GM12875 (cell line): ENCODE data around the gene TMEM140.

ENCODE experiments used
- H3K4me3 ChIP-seq: one replicate; pipeline ENCODE4 v1.5.1; 2011; ENCODE audit warnings: low read depth, low read length, control low read depth
- TF ChIP-seq, protein P1 (sequence below): IDR thresholded peaks from 2 replicates; pipeline ENCODE4 v1.5.1; 2011; ENCODE audit warnings: low read depth, mild to moderate bottlenecking, control low read depth, inconsistent platforms, low read length, moderate library complexity, borderline replicate concordance; ENCODE audit not compliant: insufficient read depth

The TMEM140 gene

DNA sequence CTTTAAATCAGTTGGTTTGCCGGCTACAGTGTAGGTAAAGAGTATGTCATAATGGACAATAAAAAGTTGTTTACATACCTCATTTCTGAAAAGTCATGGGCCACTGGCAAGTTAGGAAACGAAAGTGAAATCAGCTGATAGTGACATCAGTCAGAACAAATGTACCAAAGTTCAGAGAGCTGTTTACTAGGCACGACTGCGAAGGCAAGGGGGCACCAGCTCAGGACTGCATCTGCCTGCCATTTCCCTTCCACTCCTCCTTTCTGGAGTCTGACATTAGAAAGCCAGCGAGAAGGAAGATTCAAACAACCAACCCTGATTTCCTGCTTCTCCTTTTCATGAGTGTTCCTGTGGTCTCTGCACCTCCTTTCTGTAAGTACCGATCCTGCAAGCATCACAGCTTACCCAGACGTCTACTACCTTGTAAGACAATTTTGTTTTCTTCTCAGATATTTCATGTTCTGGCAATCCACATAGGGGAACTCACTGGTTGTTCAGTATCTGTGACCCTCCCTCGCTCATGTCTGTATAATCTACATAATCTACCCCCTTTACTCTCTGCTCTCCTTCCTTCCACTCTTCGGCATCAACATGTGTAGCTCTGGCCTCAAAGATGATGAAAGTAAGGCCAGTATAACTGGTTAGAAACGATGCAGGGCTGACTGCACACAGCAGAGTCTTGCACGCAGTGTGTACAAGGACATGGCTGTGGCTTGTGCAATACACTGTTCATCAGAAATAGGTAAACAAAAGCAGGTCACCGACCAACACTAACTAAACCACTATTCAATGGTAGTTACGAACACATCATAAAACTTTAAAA, at the start of gene TMEM140:
TMEM140 (plus strand) TSS at position 174 of the 823 bp plus-strand sequence. CDS start 16,370 bp downstream, outside the sequence.
- TF ChIP-seq, protein P1, sequence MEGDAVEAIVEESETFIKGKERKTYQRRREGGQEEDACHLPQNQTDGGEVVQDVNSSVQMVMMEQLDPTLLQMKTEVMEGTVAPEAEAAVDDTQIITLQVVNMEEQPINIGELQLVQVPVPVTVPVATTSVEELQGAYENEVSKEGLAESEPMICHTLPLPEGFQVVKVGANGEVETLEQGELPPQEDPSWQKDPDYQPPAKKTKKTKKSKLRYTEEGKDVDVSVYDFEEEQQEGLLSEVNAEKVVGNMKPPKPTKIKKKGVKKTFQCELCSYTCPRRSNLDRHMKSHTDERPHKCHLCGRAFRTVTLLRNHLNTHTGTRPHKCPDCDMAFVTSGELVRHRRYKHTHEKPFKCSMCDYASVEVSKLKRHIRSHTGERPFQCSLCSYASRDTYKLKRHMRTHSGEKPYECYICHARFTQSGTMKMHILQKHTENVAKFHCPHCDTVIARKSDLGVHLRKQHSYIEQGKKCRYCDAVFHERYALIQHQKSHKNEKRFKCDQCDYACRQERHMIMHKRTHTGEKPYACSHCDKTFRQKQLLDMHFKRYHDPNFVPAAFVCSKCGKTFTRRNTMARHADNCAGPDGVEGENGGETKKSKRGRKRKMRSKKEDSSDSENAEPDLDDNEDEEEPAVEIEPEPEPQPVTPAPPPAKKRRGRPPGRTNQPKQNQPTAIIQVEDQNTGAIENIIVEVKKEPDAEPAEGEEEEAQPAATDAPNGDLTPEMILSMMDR: no peak

DNA sequence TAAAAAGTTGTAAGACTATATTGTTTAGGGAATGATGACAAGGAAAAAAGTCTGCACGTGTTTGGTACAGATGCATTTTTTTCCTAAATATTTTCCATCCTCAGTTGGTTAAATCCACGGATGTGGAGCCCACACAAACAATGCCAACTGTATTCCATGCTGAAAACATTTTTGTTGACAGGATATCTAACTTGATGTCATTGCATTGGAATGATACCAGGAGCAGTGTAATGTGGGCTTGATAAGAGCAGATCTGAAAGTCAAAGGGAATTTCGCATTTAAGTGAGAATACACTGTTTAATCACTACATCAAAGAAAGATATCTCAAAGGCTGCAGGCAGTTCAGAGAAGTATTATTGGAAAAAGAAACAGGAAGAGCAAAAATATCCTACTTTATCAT, 49.5 kb upstream of the TMEM140 start:
- H3K4me3 ChIP-seq: no peak overlapping the region
- TF ChIP-seq, protein P1: no peak

More for the DNA sequence above, at the start of gene TMEM140:
- peak within 1 kb of the TSS; percentile 50 for H3K4me3 ChIP-seq

DNA sequence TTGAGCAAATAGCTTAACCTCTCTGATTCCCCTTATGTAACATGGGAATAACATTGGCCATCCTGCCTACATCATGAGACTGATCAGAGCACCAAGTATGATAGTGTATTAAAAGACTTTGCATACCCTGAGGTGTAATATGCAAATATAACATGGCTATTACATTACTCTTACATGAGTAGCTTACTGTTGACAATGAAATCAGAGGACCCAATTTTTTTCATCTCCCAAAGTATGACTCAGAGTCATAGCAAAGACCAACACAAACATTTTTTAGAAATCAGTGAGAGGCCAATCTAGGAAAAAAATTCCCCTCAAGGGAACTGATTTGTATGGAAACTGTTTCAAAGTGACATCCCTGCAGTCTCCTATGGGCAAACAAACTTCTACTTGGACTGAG, 47.0 kb upstream of the TMEM140 start:
- TF ChIP-seq, protein P1: no peak
- H3K4me3 ChIP-seq: no peak overlapping the region

DNA sequence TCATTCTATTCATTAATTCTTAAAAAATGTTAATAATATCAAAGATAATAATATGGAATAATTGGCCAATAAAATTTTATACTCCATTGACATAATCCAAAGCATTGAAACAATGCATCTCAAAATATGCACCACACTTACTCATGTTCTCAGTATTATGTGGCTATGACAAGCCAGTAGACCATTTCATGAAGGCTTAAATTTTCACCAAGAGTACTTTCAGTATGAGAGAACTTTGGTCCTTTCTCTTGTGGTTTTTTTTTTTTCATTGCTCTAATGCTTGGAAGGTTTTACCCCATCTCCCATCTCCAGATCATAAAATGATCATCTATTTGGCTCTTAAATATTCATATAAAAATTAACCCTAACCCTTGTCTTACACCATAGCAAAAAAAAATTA, 45.5 kb upstream of the TMEM140 start:
- no peak overlapping the region for H3K4me3 ChIP-seq
- TF ChIP-seq, protein P1: no peak

DNA sequence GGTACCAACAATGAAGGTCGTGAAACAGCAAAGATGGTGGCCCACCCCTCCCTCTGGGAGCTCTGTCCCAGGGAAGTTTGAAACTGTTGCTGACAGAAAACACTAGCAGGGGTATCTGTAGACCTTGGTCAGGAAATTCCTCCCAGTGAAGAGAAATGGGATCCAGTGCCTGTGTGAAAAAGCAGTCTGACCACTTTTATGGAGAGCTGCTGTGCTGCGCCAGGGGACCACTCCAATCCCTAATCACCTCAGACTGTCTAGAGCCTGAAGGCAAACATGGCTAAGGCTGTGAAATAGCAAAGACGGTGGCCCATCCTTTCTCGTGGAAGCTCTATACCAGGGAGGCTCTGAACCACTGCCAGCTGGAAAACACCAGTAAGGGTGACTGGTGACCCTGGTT, 38.3 kb upstream of the TMEM140 start:
- H3K4me3 ChIP-seq: no peak overlapping the region
- TF ChIP-seq, protein P1: no peak

DNA sequence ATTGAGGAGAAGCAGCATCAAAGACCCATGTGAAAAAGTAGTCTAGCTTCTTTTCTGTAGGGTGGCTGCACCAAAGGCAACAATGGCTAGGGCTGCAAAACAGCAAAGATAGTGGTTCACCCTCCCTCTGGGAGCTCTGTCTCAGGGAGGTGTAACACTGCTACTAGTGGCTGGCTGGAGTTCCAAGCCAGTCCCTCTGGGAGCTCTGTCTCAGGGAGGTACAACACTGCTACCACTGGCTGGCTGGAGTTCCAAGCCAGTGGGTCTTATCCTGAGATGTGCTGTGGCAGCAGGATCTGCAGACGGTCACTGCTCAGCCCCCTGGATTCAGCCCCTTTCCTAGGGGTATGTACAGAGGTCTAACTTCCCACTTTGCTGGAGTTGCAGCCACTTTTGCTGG, 37.9 kb upstream of the TMEM140 start:
- TF ChIP-seq, protein P1: no peak
- H3K4me3 ChIP-seq: no peak overlapping the region

DNA sequence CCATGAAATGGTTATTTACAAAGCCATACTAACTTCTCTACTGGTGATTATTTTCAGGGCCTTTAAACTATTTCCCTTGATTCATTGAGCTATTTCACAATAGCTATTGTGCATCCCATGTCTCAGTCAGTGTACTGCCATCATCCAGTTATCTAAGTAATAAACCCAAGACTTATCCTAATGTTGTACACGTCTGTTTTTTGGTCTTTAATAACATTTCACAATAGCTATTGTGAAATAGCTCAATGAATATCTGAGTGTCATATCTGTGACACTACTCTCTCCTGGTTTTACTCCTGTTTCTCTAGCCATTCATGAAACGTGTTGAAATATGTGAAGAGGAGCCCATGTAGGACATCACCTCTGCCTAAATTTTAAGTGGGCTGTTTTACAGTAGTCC, 36.5 kb upstream of the TMEM140 start:
- H3K4me3 ChIP-seq: no peak overlapping the region
- TF ChIP-seq, protein P1: no peak
